H1 (cell line): ENCODE results near the gene SNRPB.

Experiments
- CHD2 ChIP-seq: IDR thresholded peaks from 2 replicates; pipeline ENCODE4 v1.6.1; 2012; ENCODE audit warnings: low read length, improper control_type of control experiment
- FOSL1 ChIP-seq: IDR thresholded peaks from 2 replicates; pipeline ENCODE4 v1.6.1; 2011; ENCODE audit warnings: mild to moderate bottlenecking, low read depth, low read length, moderate library complexity; ENCODE audit not compliant: insufficient read depth
- GTF2F1 ChIP-seq: IDR thresholded peaks from 2 replicates; pipeline ENCODE4 v1.6.1; 2012; ENCODE audit warnings: low read depth, low read length, improper control_type of control experiment, borderline replicate concordance
- HDAC2 ChIP-seq, 2 experiments: fragments of 300-600 bp in 1 of 2; sonication (generic) in 1 of 2; IDR thresholded peaks; 2 replicates each; pipeline ENCODE4 v1.6.1; 2011 to 2012; ENCODE audit warnings: low read depth in 2 of 2, low read length in 2 of 2, mild to moderate bottlenecking in 2 of 2, moderate library complexity in 2 of 2, borderline replicate concordance in 1 of 2, inconsistent platforms in 1 of 2
- JUND ChIP-seq: IDR thresholded peaks from 2 replicates; pipeline ENCODE4 v1.6.1; 2011; ENCODE audit warnings: mild to moderate bottlenecking, improper control_type of control experiment, low read length
- KDM1A ChIP-seq: fragments of 200-600, 300-600 bp; sonication (generic); IDR thresholded peaks from 2 replicates; pipeline ENCODE4 v1.7.1; 2016; ENCODE audit warnings: mild to moderate bottlenecking, low read length, borderline replicate concordance
- POLR2AphosphoS5 ChIP-seq: IDR thresholded peaks from 2 replicates; pipeline ENCODE4 v1.6.1; 2011; ENCODE audit warnings: low read depth, low read length
- RNF2 ChIP-seq: fragments of 200-900, 300-1000 bp; sonication (generic); IDR thresholded peaks from 2 replicates; pipeline ENCODE4 v1.7.1; 2016; ENCODE audit warnings: borderline replicate concordance, low read depth, mild to moderate bottlenecking, antibody characterized with exemption, low read length; ENCODE audit not compliant: poor library complexity, severe bottlenecking; ENCODE audit errors: missing control alignments
- SIN3A ChIP-seq, 2 experiments: IDR thresholded peaks in 1 of 2; conservative IDR thresholded peaks in 1 of 2; 2 replicates each; pipeline ENCODE4 v1.6.1; 2011 to 2012; ENCODE audit warnings: low read length in 2 of 2, improper control_type of control experiment in 1 of 2, low read depth in 1 of 2, mild to moderate bottlenecking in 1 of 2
- TF ChIP-seq, protein P1 (sequence below): IDR thresholded peaks from 2 replicates; pipeline ENCODE4 v1.6.1; 2012; ENCODE audit warnings: inconsistent platforms
- TF ChIP-seq, protein P2 (sequence below), 3 experiments: IDR thresholded peaks; 1 replicate in 2 of 3; 2 replicates in 1 of 3; pipeline versions ENCODE4 v1.5.1 to v1.6.1; 2011; ENCODE audit warnings: low read length in 3 of 3, mild to moderate bottlenecking in 3 of 3, inconsistent platforms in 2 of 3, low read depth in 1 of 3, moderate library complexity in 1 of 3; ENCODE audit not compliant: insufficient read depth in 1 of 3; ENCODE audit errors: control extremely low read depth in 1 of 3
- TF ChIP-seq, protein P3 (sequence below): IDR thresholded peaks from 2 replicates; pipeline ENCODE4 v1.6.1; 2011; ENCODE audit warnings: low read length, improper control_type of control experiment

DNA sequence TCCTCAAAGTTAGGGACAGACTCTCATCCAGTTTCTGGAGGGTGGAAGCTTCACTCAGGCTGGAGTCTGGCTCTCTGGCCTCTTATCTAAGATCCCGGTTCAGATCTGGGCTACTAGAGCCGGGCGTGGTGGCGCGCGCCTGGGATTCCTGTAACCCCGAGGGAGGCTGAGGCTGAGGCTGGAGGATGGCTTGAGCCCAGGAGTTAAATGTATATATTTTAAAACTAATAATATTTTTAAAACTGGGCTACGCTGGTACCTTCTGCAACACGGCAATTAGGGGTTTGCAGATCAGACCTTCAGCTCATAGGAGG lies 38.8 kb upstream of the SNRPB start:
- no peak for TF ChIP-seq JUND
- TF ChIP-seq, protein P1, sequence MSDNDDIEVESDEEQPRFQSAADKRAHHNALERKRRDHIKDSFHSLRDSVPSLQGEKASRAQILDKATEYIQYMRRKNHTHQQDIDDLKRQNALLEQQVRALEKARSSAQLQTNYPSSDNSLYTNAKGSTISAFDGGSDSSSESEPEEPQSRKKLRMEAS = no peak
- TF ChIP-seq, protein P2, sequence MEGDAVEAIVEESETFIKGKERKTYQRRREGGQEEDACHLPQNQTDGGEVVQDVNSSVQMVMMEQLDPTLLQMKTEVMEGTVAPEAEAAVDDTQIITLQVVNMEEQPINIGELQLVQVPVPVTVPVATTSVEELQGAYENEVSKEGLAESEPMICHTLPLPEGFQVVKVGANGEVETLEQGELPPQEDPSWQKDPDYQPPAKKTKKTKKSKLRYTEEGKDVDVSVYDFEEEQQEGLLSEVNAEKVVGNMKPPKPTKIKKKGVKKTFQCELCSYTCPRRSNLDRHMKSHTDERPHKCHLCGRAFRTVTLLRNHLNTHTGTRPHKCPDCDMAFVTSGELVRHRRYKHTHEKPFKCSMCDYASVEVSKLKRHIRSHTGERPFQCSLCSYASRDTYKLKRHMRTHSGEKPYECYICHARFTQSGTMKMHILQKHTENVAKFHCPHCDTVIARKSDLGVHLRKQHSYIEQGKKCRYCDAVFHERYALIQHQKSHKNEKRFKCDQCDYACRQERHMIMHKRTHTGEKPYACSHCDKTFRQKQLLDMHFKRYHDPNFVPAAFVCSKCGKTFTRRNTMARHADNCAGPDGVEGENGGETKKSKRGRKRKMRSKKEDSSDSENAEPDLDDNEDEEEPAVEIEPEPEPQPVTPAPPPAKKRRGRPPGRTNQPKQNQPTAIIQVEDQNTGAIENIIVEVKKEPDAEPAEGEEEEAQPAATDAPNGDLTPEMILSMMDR (IDR thresholded peaks at IDR 0.05; ENCODE audit: control extremely low read depth in 1 of 3, insufficient read depth in 1 of 3, low read depth in 1 of 3, low read length in 3 of 3) = no peak
- no peak for TF ChIP-seq RNF2
- TF ChIP-seq, protein P3, sequence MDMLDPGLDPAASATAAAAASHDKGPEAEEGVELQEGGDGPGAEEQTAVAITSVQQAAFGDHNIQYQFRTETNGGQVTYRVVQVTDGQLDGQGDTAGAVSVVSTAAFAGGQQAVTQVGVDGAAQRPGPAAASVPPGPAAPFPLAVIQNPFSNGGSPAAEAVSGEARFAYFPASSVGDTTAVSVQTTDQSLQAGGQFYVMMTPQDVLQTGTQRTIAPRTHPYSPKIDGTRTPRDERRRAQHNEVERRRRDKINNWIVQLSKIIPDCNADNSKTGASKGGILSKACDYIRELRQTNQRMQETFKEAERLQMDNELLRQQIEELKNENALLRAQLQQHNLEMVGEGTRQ = no peak
- no peak for TF ChIP-seq KDM1A
- TF ChIP-seq SIN3A (conservative IDR thresholded peaks at IDR 0.05 in 1 of 2, IDR thresholded peaks at IDR 0.05 in 1 of 2; ENCODE audit: low read depth in 1 of 2, low read length in 2 of 2) = peak in 1 of 2 experiments; percentile 29; a peak in 1 of 4 replicates
- no peak for TF ChIP-seq GTF2F1
- no peak for TF ChIP-seq HDAC2 (IDR thresholded peaks at IDR 0.05; ENCODE audit: borderline replicate concordance in 1 of 2, low read depth in 2 of 2, low read length in 2 of 2)
- TF ChIP-seq FOSL1 = no peak
- no peak for TF ChIP-seq CHD2
- no peak for TF ChIP-seq POLR2AphosphoS5
